ENCODE results near the gene DCAF12.
"Not testable (repeated sequence)": the region's sequence is repeated elsewhere in the genome, so short reads cannot be mapped to it uniquely, and the experiment has no call there.

Gene DCAF12

GRCh38 chr9:34048727-34049629 lies 77.5 kb downstream of the DCAF12 start, which contains the start of gene UBAP2:
UBAP2 (minus strand) TSS chr9:34048887; CDS start chr9:34017148, 31,739 bp downstream.
- peak within 1 kb of the TSS; percentile 96 for H3K27ac ChIP-seq
- no peaks in the 10 kb centered on the region for H3K27me3 ChIP-seq (ENCODE audit: control insufficient read depth, insufficient read depth, low read length)
- H3K4me1 ChIP-seq = no peaks in the 10 kb centered on the region
- peak within 1 kb of the TSS; percentile 89 for H3K4me3 ChIP-seq (ENCODE audit: low read depth, low read length)
- no peak within 1 kb of the TSS for H3K9ac ChIP-seq
- H3K36me3 ChIP-seq (ENCODE audit: control insufficient read depth, insufficient read depth, low read length) = no peaks in the 10 kb centered on the region
- peaks cover 7% of the 10 kb centered on the region for H3K79me2 ChIP-seq
- no peaks in the 10 kb centered on the region for H3K9me3 ChIP-seq (ENCODE audit: control insufficient read depth, low read length)
- peak within 1 kb of the TSS; percentile 98 for H3K4me2 ChIP-seq (ENCODE audit: low read length)
- TF ChIP-seq, protein P1, sequence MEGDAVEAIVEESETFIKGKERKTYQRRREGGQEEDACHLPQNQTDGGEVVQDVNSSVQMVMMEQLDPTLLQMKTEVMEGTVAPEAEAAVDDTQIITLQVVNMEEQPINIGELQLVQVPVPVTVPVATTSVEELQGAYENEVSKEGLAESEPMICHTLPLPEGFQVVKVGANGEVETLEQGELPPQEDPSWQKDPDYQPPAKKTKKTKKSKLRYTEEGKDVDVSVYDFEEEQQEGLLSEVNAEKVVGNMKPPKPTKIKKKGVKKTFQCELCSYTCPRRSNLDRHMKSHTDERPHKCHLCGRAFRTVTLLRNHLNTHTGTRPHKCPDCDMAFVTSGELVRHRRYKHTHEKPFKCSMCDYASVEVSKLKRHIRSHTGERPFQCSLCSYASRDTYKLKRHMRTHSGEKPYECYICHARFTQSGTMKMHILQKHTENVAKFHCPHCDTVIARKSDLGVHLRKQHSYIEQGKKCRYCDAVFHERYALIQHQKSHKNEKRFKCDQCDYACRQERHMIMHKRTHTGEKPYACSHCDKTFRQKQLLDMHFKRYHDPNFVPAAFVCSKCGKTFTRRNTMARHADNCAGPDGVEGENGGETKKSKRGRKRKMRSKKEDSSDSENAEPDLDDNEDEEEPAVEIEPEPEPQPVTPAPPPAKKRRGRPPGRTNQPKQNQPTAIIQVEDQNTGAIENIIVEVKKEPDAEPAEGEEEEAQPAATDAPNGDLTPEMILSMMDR (IDR thresholded peaks at IDR 0.05) = no peak
- peak within 1 kb of the TSS; percentile 96 for H2AFZ ChIP-seq

GRCh38 chr9:34047864-34048726 lies 78.4 kb downstream of the DCAF12 start:
- peak overlapping the region; percentile 89 for H3K4me3 ChIP-seq (ENCODE audit: low read depth, low read length)
- H3K36me3 ChIP-seq (ENCODE audit: control insufficient read depth, insufficient read depth, low read length) = no peaks in the 10 kb centered on the region
- H3K9me3 ChIP-seq (ENCODE audit: control insufficient read depth, low read length) = no peaks in the 10 kb centered on the region
- no peak overlapping the region for H3K9ac ChIP-seq
- TF ChIP-seq, protein P1 (IDR thresholded peaks at IDR 0.05) = no peak
- H3K4me2 ChIP-seq (ENCODE audit: low read length) = peak overlapping the region; percentile 98
- peaks cover 7% of the 10 kb centered on the region for H3K79me2 ChIP-seq
- peak overlapping the region; percentile 96 for H3K27ac ChIP-seq
- no peaks in the 10 kb centered on the region for H3K4me1 ChIP-seq
- H2AFZ ChIP-seq = peak overlapping the region; percentile 96
- no peaks in the 10 kb centered on the region for H3K27me3 ChIP-seq (ENCODE audit: control insufficient read depth, insufficient read depth, low read length)

- Histone ChIP-seq H3K4me1 (no peaks in the 10 kb centered on the region), H3K4me3 (ENCODE audit: low read depth, low read length) (no peak overlapping the region), H3K9me3 (ENCODE audit: control insufficient read depth, low read length) (no peaks in the 10 kb centered on the region), H3K9ac (no peak overlapping the region), H3K27ac (no peak overlapping the region), H3K4me2 (ENCODE audit: low read length) (no peak overlapping the region), H3K79me2 (peaks cover 7% of the 10 kb centered on the region), H3K27me3 (ENCODE audit: control insufficient read depth, insufficient read depth, low read length) (no peaks in the 10 kb centered on the region), H3K36me3 (ENCODE audit: control insufficient read depth, insufficient read depth, low read length) (no peaks in the 10 kb centered on the region), H2AFZ (no peak overlapping the region)
- TF ChIP-seq, protein P1 (IDR thresholded peaks at IDR 0.05) = no peak
Observed at GRCh38 chr9:34046784-34047379, 79.6 kb downstream of the DCAF12 start.

DNA sequence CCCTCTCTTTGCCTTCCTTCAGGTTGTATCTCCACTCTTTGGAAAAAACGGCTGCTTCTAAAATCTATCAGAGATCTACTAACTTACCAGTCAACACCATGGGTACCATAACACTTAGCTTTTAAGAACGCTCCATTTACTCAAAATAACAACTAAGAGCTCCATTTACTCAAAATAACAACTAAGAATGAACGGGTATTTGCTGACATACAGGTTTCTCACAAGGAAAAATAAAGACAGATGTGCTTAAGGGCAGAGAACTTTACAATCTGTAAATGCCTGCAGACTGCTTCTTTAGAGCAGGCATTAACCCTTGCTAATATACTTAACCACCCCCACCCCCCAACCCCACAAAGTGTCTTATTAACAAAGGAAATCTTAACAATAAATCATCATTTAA lies 80.6 kb downstream of the DCAF12 start:
- Histone ChIP-seq H3K27ac (no peak overlapping the region), H3K4me1 (no peaks in the 10 kb centered on the region), H3K79me2 (peaks cover 7% of the 10 kb centered on the region), H3K4me2 (ENCODE audit: low read length) (no peak overlapping the region), H3K9me3 (ENCODE audit: control insufficient read depth, low read length) (no peaks in the 10 kb centered on the region), H2AFZ (no peak overlapping the region), H3K27me3 (ENCODE audit: control insufficient read depth, insufficient read depth, low read length) (no peaks in the 10 kb centered on the region), H3K36me3 (ENCODE audit: control insufficient read depth, insufficient read depth, low read length) (no peaks in the 10 kb centered on the region), H3K9ac (no peak overlapping the region), H3K4me3 (ENCODE audit: low read depth, low read length) (no peak overlapping the region)
- TF ChIP-seq, protein P1 (IDR thresholded peaks at IDR 0.05) = no peak

DNA sequence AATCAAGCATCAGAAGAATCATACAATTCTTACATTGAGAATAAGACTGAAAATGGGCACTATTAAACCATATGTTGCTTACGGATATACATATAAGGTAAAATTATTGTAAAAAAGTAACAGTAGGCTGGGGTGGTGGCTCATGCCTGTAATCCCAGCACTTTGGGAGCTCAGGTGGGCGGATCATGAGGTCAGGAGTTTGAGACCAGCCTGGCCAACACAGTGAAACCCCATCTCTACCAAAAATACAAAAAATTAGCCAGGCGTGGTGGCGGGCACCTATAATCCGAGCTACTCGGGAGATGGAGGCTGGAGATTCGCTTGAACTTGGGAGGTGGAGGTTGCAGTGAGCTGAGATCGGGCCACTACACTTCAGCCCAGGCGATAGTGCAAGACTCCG lies 84.4 kb downstream of the DCAF12 start:
- H3K4me3 ChIP-seq (ENCODE audit: low read depth, low read length); H3K4me2 ChIP-seq (ENCODE audit: low read length): not testable (repeated sequence)

DNA sequence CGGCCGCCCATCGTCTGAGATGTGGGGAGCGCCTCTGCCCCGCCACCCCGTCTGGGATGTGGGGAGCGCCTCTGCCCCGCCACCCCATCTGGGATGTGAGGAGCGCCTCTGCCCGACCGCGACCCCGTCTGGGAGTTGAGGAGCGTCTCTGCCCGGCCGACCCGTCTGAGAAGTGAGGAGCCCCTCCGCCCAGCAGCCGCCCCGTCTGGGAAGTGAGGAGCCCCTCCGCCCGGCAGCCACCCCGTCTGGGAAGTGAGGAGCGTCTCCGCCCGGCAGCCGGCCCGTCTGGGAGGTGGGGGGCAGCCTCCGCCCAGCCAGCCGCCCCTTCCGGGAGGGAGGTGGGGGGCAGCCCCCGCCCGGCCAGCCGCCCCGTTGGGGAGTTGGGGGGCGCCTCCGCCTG lies 87.6 kb downstream of the DCAF12 start:
- not testable (repeated sequence) for H3K4me3 ChIP-seq (ENCODE audit: low read depth, low read length); H3K27me3 ChIP-seq (ENCODE audit: control insufficient read depth, insufficient read depth, low read length); H3K9ac ChIP-seq; H3K4me1 ChIP-seq; H3K9me3 ChIP-seq (ENCODE audit: control insufficient read depth, low read length); H3K27ac ChIP-seq; H3K4me2 ChIP-seq (ENCODE audit: low read length); H3K36me3 ChIP-seq (ENCODE audit: control insufficient read depth, insufficient read depth, low read length); H3K79me2 ChIP-seq; H2AFZ ChIP-seq

More for the DNA sequence above, 84.4 kb downstream of the DCAF12 start:
- not testable (repeated sequence) for H2AFZ ChIP-seq; H3K27ac ChIP-seq; H3K36me3 ChIP-seq (ENCODE audit: control insufficient read depth, insufficient read depth, low read length); H3K9ac ChIP-seq; H3K79me2 ChIP-seq; H3K4me1 ChIP-seq; H3K9me3 ChIP-seq (ENCODE audit: control insufficient read depth, low read length); H3K27me3 ChIP-seq (ENCODE audit: control insufficient read depth, insufficient read depth, low read length)
